HepG2 (cell line): ENCODE results near the gene ZNHIT1. TPM values are rescaled to one million over a fixed set of nuclear protein-coding genes. Genes with fewer than 3 reads are reported as not detected.

Experiments used
- CHCHD3 ChIP-seq: sonication (generic); formaldehyde crosslinking; IDR thresholded peaks from 2 replicates; pipeline ENCODE4 v1.8.0; 2022; ENCODE audit warnings: mild to moderate bottlenecking, missing genetic modification reagents, moderate library complexity
- ELF1 ChIP-seq: sonication (generic); formaldehyde crosslinking; IDR thresholded peaks from 2 replicates; pipeline ENCODE4 v1.4.0; 2020; ENCODE audit warnings: missing genetic modification reagents
- GTF2F1 ChIP-seq: fragments of 150-350 bp; IDR thresholded peaks from 2 replicates; pipeline ENCODE4 v1.6.1; 2014; ENCODE audit warnings: low read length
- PCBP2 ChIP-seq: fragments of 200-400 bp; formaldehyde crosslinking; optimal IDR thresholded peaks from 2 replicates; pipeline ENCODE3; 2018; ENCODE audit warnings: low read length, low read depth; ENCODE audit not compliant: poor library complexity, severe bottlenecking
- ZFX ChIP-seq: sonication (generic); formaldehyde crosslinking; IDR thresholded peaks from 2 replicates; pipeline ENCODE4 v1.4.0; 2020; ENCODE audit warnings: mild to moderate bottlenecking, low read depth, missing genetic modification reagents, moderate library complexity
- ZNF263 ChIP-seq: sonication (generic); formaldehyde crosslinking; IDR thresholded peaks from 2 replicates; pipeline ENCODE4 v1.4.0; 2020; ENCODE audit warnings: missing genetic modification reagents
- polyA plus RNA-seq, 8 experiments: library from polyadenylated mRNA; depleted of rRNA in 3 of 8; stranded (reverse) in 7 of 8; unstranded in 1 of 8; fragments of >200 nt; fragmentation: Illumina TruSeq in 4 of 8; extraction: Trizol in 4 of 8; gene quantifications; 2 replicates each; pipeline versions ENCODE4 v1.2.1 to v1.2.3, GENCODE V29; 2011 to 2016; ENCODE audit warnings: low read depth in 4 of 8, missing spikeins in 1 of 8, mixed read lengths in 1 of 8; ENCODE audit not compliant: insufficient read depth in 1 of 8
- total RNA-seq, 5 experiments: library from RNA; depleted of rRNA; stranded (reverse); fragments of >200 nt; fragmentation: Illumina TruSeq; extraction: Trizol; gene quantifications; 2 replicates each; pipeline ENCODE4 v1.2.3, GENCODE V29; 2016; ENCODE audit warnings: low read depth in 1 of 5
- TF ChIP-seq, protein P1 (sequence below): sonication (generic); formaldehyde crosslinking; IDR thresholded peaks from 2 replicates; pipeline ENCODE4 v1.4.0; 2020; ENCODE audit warnings: missing genetic modification reagents
- TF ChIP-seq, protein P2 (sequence below): sonication (generic); formaldehyde crosslinking; IDR thresholded peaks from 2 replicates; pipeline ENCODE4 v1.5.1; 2020; ENCODE audit warnings: mild to moderate bottlenecking, moderate library complexity, missing genetic modification reagents
- TF ChIP-seq, protein P3 (sequence below): sonication (generic); formaldehyde crosslinking; conservative IDR thresholded peaks from 2 replicates; pipeline ENCODE4 v1.4.0; 2020; ENCODE audit warnings: mild to moderate bottlenecking, missing genetic modification reagents, moderate library complexity
- TF ChIP-seq, protein P4 (sequence below): sonication (generic); formaldehyde crosslinking; IDR thresholded peaks from 2 replicates; pipeline ENCODE4 v1.4.0; 2020; ENCODE audit warnings: missing genetic modification reagents
- TF ChIP-seq, protein P5 (sequence below): sonication (generic); formaldehyde crosslinking; IDR thresholded peaks from 2 replicates; pipeline ENCODE4 v1.5.0; 2020; ENCODE audit warnings: mild to moderate bottlenecking, missing genetic modification reagents

ZNHIT1 gene
- total and polyA plus RNA-seq, 2 of the 13 experiments (the other 11 are each of a cell fraction or from before 2014, with no cell fraction given): 32.5 to 64.5 TPM

DNA sequence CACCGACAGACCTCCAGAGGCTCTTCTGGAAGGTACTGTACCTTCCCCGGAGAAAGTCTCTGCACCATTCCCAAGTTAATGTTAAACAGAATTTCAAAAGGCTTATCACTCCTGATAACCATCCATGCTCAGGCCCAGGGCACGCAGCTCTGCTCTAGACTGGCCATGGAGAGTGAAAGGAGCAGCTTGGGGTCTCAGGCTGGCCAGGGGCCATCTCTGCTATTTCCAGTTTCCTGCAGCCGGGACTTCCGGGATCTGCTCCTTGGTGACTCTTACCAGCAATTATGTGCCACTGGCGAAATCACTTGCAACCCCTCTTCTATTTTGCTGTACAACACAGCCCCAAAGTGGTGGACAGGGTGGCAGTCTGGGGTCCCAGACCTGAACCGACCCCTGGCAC lies 13.7 kb downstream of the ZNHIT1 start (continued):
- TF ChIP-seq, protein P1, sequence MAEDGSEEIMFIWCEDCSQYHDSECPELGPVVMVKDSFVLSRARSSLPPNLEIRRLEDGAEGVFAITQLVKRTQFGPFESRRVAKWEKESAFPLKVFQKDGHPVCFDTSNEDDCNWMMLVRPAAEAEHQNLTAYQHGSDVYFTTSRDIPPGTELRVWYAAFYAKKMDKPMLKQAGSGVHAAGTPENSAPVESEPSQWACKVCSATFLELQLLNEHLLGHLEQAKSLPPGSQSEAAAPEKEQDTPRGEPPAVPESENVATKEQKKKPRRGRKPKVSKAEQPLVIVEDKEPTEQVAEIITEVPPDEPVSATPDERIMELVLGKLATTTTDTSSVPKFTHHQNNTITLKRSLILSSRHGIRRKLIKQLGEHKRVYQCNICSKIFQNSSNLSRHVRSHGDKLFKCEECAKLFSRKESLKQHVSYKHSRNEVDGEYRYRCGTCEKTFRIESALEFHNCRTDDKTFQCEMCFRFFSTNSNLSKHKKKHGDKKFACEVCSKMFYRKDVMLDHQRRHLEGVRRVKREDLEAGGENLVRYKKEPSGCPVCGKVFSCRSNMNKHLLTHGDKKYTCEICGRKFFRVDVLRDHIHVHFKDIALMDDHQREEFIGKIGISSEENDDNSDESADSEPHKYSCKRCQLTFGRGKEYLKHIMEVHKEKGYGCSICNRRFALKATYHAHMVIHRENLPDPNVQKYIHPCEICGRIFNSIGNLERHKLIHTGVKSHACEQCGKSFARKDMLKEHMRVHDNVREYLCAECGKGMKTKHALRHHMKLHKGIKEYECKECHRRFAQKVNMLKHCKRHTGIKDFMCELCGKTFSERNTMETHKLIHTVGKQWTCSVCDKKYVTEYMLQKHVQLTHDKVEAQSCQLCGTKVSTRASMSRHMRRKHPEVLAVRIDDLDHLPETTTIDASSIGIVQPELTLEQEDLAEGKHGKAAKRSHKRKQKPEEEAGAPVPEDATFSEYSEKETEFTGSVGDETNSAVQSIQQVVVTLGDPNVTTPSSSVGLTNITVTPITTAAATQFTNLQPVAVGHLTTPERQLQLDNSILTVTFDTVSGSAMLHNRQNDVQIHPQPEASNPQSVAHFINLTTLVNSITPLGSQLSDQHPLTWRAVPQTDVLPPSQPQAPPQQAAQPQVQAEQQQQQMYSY (CRISPR knock-in tag): no peak
- TF ChIP-seq ELF1 (CRISPR knock-in tag): peak; percentile 72
- TF ChIP-seq PCBP2: no peak
- TF ChIP-seq, protein P2, sequence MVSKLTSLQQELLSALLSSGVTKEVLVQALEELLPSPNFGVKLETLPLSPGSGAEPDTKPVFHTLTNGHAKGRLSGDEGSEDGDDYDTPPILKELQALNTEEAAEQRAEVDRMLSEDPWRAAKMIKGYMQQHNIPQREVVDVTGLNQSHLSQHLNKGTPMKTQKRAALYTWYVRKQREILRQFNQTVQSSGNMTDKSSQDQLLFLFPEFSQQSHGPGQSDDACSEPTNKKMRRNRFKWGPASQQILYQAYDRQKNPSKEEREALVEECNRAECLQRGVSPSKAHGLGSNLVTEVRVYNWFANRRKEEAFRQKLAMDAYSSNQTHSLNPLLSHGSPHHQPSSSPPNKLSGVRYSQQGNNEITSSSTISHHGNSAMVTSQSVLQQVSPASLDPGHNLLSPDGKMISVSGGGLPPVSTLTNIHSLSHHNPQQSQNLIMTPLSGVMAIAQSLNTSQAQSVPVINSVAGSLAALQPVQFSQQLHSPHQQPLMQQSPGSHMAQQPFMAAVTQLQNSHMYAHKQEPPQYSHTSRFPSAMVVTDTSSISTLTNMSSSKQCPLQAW (CRISPR knock-in tag): peak; percentile 63
- TF ChIP-seq, protein P3, sequence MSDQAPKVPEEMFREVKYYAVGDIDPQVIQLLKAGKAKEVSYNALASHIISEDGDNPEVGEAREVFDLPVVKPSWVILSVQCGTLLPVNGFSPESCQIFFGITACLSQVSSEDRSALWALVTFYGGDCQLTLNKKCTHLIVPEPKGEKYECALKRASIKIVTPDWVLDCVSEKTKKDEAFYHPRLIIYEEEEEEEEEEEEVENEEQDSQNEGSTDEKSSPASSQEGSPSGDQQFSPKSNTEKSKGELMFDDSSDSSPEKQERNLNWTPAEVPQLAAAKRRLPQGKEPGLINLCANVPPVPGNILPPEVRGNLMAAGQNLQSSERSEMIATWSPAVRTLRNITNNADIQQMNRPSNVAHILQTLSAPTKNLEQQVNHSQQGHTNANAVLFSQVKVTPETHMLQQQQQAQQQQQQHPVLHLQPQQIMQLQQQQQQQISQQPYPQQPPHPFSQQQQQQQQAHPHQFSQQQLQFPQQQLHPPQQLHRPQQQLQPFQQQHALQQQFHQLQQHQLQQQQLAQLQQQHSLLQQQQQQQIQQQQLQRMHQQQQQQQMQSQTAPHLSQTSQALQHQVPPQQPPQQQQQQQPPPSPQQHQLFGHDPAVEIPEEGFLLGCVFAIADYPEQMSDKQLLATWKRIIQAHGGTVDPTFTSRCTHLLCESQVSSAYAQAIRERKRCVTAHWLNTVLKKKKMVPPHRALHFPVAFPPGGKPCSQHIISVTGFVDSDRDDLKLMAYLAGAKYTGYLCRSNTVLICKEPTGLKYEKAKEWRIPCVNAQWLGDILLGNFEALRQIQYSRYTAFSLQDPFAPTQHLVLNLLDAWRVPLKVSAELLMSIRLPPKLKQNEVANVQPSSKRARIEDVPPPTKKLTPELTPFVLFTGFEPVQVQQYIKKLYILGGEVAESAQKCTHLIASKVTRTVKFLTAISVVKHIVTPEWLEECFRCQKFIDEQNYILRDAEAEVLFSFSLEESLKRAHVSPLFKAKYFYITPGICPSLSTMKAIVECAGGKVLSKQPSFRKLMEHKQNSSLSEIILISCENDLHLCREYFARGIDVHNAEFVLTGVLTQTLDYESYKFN (CRISPR knock-in tag): peak; percentile 53; the same call in 1 of the 2 replicates
- no peak for TF ChIP-seq ZNF263 (CRISPR knock-in tag)
- no peak for TF ChIP-seq CHCHD3 (CRISPR knock-in tag)
- TF ChIP-seq, protein P4, sequence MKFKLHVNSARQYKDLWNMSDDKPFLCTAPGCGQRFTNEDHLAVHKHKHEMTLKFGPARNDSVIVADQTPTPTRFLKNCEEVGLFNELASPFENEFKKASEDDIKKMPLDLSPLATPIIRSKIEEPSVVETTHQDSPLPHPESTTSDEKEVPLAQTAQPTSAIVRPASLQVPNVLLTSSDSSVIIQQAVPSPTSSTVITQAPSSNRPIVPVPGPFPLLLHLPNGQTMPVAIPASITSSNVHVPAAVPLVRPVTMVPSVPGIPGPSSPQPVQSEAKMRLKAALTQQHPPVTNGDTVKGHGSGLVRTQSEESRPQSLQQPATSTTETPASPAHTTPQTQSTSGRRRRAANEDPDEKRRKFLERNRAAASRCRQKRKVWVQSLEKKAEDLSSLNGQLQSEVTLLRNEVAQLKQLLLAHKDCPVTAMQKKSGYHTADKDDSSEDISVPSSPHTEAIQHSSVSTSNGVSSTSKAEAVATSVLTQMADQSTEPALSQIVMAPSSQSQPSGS (CRISPR knock-in tag): peak; percentile 17; the same call in 1 of the 2 replicates
- TF ChIP-seq, protein P5, sequence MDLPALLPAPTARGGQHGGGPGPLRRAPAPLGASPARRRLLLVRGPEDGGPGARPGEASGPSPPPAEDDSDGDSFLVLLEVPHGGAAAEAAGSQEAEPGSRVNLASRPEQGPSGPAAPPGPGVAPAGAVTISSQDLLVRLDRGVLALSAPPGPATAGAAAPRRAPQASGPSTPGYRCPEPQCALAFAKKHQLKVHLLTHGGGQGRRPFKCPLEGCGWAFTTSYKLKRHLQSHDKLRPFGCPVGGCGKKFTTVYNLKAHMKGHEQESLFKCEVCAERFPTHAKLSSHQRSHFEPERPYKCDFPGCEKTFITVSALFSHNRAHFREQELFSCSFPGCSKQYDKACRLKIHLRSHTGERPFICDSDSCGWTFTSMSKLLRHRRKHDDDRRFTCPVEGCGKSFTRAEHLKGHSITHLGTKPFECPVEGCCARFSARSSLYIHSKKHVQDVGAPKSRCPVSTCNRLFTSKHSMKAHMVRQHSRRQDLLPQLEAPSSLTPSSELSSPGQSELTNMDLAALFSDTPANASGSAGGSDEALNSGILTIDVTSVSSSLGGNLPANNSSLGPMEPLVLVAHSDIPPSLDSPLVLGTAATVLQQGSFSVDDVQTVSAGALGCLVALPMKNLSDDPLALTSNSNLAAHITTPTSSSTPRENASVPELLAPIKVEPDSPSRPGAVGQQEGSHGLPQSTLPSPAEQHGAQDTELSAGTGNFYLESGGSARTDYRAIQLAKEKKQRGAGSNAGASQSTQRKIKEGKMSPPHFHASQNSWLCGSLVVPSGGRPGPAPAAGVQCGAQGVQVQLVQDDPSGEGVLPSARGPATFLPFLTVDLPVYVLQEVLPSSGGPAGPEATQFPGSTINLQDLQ (CRISPR knock-in tag): no peak
- TF ChIP-seq GTF2F1: no peak
- peak; percentile 42; the same call in 1 of the 2 replicates for TF ChIP-seq ZFX (CRISPR knock-in tag)
